CD4-positive, alpha-beta T cell treated with Interleukin-17A for 4 hours (primary cell): ENCODE data around the gene ABCA2.

ENCODE experiments used
- DNase-seq: peaks from one replicate; pipeline ENCODE4 v3.0.0-alpha.2; 2020; ENCODE audit warnings: mixed read lengths

The ABCA2 gene

GRCh38 chr9:136977649-136978072 is 50.4 kb downstream of the ABCA2 start:
- no peak for DNase-seq

- DNase-seq = no peak
Observed at GRCh38 chr9:136977223-136977622, 50.8 kb downstream of the ABCA2 start, which contains the start of gene PTGDS. PTGDS (plus strand) TSS chr9:136977504; CDS start chr9:136977579, 75 bp downstream.

- DNase-seq = peak; percentile 45
Observed at GRCh38 chr9:136975644-136976043, 52.4 kb downstream of the ABCA2 start.

GRCh38 chr9:136974817-136975535 is 53.1 kb downstream of the ABCA2 start:
- peak; percentile 48 for DNase-seq

- DNase-seq = no peak
Observed at GRCh38 chr9:136973618-136974617, 54.1 kb downstream of the ABCA2 start.

GRCh38 chr9:136972743-136973142 is 55.3 kb downstream of the ABCA2 start:
- DNase-seq = no peak

- no peak for DNase-seq
Observed at GRCh38 chr9:136972335-136972734, 55.7 kb downstream of the ABCA2 start.

- DNase-seq = no peak
Observed at GRCh38 chr9:136971746-136972145, 56.3 kb downstream of the ABCA2 start.

GRCh38 chr9:136970361-136970760 is 57.7 kb downstream of the ABCA2 start:
- DNase-seq = no peak

GRCh38 chr9:136969774-136970173 is 58.3 kb downstream of the ABCA2 start:
- no peak for DNase-seq

GRCh38 chr9:136969150-136969549 is 58.9 kb downstream of the ABCA2 start:
- DNase-seq = no peak

- no peak for DNase-seq
Observed at GRCh38 chr9:136968333-136969127, 59.5 kb downstream of the ABCA2 start.

GRCh38 chr9:136965771-136966484 is 62.1 kb downstream of the ABCA2 start:
- DNase-seq = peak; percentile 35

GRCh38 chr9:136964833-136965422 is 63.1 kb downstream of the ABCA2 start:
- DNase-seq = no peak

- no peak for DNase-seq
Observed at GRCh38 chr9:136964171-136964689, 63.8 kb downstream of the ABCA2 start.

GRCh38 chr9:136963751-136964150 is 64.3 kb downstream of the ABCA2 start:
- no peak for DNase-seq

GRCh38 chr9:136963341-136963740 is 64.7 kb downstream of the ABCA2 start:
- DNase-seq = no peak

- DNase-seq = no peak
Observed at GRCh38 chr9:136962701-136963248, 65.3 kb downstream of the ABCA2 start.

GRCh38 chr9:136962163-136962562 is 65.9 kb downstream of the ABCA2 start:
- DNase-seq = no peak

- no peak for DNase-seq
Observed at GRCh38 chr9:136961279-136962065, 66.6 kb downstream of the ABCA2 start.
